Heart left ventricle (tissue), 16 donors: ENCODE data around the gene GHRL. TPM values are rescaled to one million over a fixed set of nuclear protein-coding genes. Genes with fewer than 3 reads are reported as not detected.

Experiments
- ATAC-seq, 4 donors: fragments of 200-7000 bp; cut with Tn5 transposase; one replicate each; pipeline ENCODE4 v1.9.1; 2020 to 2022; ENCODE audit warnings: moderate library complexity in 4 of 4, mild to moderate bottlenecking in 3 of 4, moderate number of reproducible peaks in 1 of 4
- DNase-seq, 5 donors: peaks; one replicate each; pipeline ENCODE4 v3.0.0-alpha.2; 2020
- H3K27ac ChIP-seq, 12 donors: fragments of 200-600 bp; sonication (generic) in 4 of 12; one replicate each; pipeline versions ENCODE4 v1.5.0 to v1.8.0; 2016 to 2022; ENCODE audit warnings: mild to moderate bottlenecking in 2 of 12
- H3K27me3 ChIP-seq, 9 donors: fragments of 200-600 bp; sonication (generic) in 2 of 9; one replicate each; pipeline versions ENCODE4 v1.5.1 to v1.8.0; 2016 to 2022; ENCODE audit warnings: mild to moderate bottlenecking in 3 of 9
- H3K36me3 ChIP-seq, 9 donors: fragments of 200-600 bp; sonication (generic) in 2 of 9; one replicate each; pipeline versions ENCODE4 v1.5.0 to v1.8.0; 2018 to 2022; ENCODE audit warnings: mild to moderate bottlenecking in 2 of 9
- H3K4me1 ChIP-seq, 12 donors: fragments of 200-600 bp; sonication (generic) in 4 of 12; one replicate each; pipeline versions ENCODE4 v1.5.0 to v1.8.0; 2016 to 2022; ENCODE audit warnings: mild to moderate bottlenecking in 3 of 12
- H3K4me3 ChIP-seq, 12 donors: fragments of 200-600 bp; sonication (generic) in 4 of 12; one replicate each; pipeline versions ENCODE4 v1.5.0 to v1.8.0; 2017 to 2022; ENCODE audit warnings: mild to moderate bottlenecking in 9 of 12, moderate library complexity in 4 of 12
- H3K9me3 ChIP-seq, 12 donors: fragments of 200-600 bp; sonication (generic) in 4 of 12; one replicate each; pipeline versions ENCODE4 v1.5.0 to v1.8.0; 2016 to 2022; ENCODE audit warnings: mild to moderate bottlenecking in 1 of 12
- POLR2A ChIP-seq, 2 donors: fragments of 450-650 bp; IDR thresholded peaks; one replicate each; pipeline ENCODE4 v1.6.1; 2017; ENCODE audit warnings: antibody characterized with exemption in 2 of 2, mild to moderate bottlenecking in 2 of 2, moderate library complexity in 2 of 2
- WGBS, 4 donors: extraction: QIAGEN DNeasy Blood & Tissue Kit in 2 of 4; methylation state at CpG; one replicate each; pipeline versions ENCODE4 v1.1.5 to v1.1.7; 2013 to 2018; 5-methylcytosine and 5-hydroxymethylcytosine counted together
- intact Hi-C, 10 donors: fragments of 100-400 bp; cut with DNase I; formaldehyde crosslinking; loops; one replicate each; pipeline versions ENCODE4 v1.11.1 to v1.14.2; 2022
- polyA plus RNA-seq, 2 donors: library from polyadenylated mRNA; stranded (reverse); fragments of 200-250 nt; gene quantifications; one replicate each; pipeline ENCODE4 v1.2.3, GENCODE V29; 2013
- total RNA-seq, 9 donors: library from RNA; depleted of rRNA in 2 of 9; stranded (reverse); fragments of >200 nt in 2 of 9; fragmentation: NEBNext Ultra II Directional in 3 of 9; extraction: Animal tissue kit (Norgen Biotek cat#: 25700) in 3 of 9; gene quantifications; one replicate each; pipeline versions ENCODE4 v1.1.0 to v1.2.4, GENCODE V29; 2016 to 2023
- TF ChIP-seq, protein P1 (sequence below), 12 donors: fragments of 200-600 bp; sonication (generic) in 4 of 12; IDR thresholded peaks; one replicate each; pipeline versions ENCODE4 v1.5.0 to v1.8.0; 2018 to 2022; ENCODE audit warnings: antibody characterized with exemption in 12 of 12, mild to moderate bottlenecking in 5 of 12
- donor health status: ischemic (EF 13 %, LVEDD 7.1; RV severe dilation, severe dysfunction).
- donor health status: healthy with polysubstance abuse.
- donor health status: DM: no; HTN: yes; CAD: no.
- donor health status: DM: no; HTN: no; CAD: no.
- donor health status: ischemic (EF 25% LVEDD 6.9; RV normal size, moderate dysfunction).
- donor health status: ischemic (EF 25% LVEDD 5.7; RV mildly dilated, moderate dysfunction).
- donor health status: healthy.
- donor health status: DM: yes; HTN: yes; CAD: no.
- donor health status: ischemic (EF 35%, LVEDD 5.7; RV mildly dilated, moderate dysfunction).
- donor health status: nonischemic (EF 11% LVEDD 7.7; RV severe dilation, severe dysfunction).
- donor health status: DM: yes; HTN: yes; CAD: no.
- donor health status: PGD.
- donor health status: ischemic (EF 29% LVEDD 5.4; RV normal size, mild dysfunction).
- donor health status: nonischemic (EF 23%, LVEDD 6.1; RV moderate dilation, normal function).

Gene GHRL
- total and polyA plus RNA-seq, 11 donors = 0.18 to 2.1 (median 0.61) TPM; not detected in 6

DNA sequence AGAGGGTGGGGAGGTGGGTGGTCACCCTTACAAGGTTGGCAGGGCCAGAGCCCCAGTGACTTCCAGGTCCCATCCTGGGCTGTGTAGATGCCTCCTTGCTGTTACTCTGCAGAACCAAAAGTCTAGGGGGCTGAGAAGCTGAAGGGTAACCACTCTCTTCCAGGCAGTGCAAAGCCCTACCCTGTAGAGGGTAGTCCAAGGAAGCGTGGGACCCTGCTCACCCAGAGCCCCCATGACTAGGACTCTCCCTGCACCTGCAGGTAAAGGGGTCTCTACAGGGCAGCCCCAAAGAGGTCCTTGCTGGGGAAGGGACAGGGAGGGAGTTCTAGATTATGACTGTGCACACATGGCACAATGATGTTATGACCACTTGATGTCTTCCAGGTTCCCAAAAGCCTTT, 14.2 kb downstream of the GHRL start:
- 97 to 100% (median 100%) methylated on average over 1 of the region's 1 CpG for WGBS, 4 donors
- no peaks in the 10 kb centered on the region for H3K9me3 ChIP-seq
- TF ChIP-seq, protein P1, sequence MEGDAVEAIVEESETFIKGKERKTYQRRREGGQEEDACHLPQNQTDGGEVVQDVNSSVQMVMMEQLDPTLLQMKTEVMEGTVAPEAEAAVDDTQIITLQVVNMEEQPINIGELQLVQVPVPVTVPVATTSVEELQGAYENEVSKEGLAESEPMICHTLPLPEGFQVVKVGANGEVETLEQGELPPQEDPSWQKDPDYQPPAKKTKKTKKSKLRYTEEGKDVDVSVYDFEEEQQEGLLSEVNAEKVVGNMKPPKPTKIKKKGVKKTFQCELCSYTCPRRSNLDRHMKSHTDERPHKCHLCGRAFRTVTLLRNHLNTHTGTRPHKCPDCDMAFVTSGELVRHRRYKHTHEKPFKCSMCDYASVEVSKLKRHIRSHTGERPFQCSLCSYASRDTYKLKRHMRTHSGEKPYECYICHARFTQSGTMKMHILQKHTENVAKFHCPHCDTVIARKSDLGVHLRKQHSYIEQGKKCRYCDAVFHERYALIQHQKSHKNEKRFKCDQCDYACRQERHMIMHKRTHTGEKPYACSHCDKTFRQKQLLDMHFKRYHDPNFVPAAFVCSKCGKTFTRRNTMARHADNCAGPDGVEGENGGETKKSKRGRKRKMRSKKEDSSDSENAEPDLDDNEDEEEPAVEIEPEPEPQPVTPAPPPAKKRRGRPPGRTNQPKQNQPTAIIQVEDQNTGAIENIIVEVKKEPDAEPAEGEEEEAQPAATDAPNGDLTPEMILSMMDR (IDR thresholded peaks at IDR 0.05) = no peak
- TF ChIP-seq POLR2A (IDR thresholded peaks at IDR 0.05) = no peak
- intact Hi-C loops = no loop called here
- no peak overlapping the region for H3K27ac ChIP-seq
- DNase-seq = no peak
- peaks cover 0 to 20% (median 10%) of the 10 kb centered on the region in 12 donors for H3K4me1 ChIP-seq
- H3K4me3 ChIP-seq = no peak overlapping the region
- H3K36me3 ChIP-seq = peaks cover 0 to 87% (median 66%) of the 10 kb centered on the region in 9 donors
- H3K27me3 ChIP-seq = no peaks in the 10 kb centered on the region
- ATAC-seq = peak in 1 of 4 donors; percentile 17

DNA sequence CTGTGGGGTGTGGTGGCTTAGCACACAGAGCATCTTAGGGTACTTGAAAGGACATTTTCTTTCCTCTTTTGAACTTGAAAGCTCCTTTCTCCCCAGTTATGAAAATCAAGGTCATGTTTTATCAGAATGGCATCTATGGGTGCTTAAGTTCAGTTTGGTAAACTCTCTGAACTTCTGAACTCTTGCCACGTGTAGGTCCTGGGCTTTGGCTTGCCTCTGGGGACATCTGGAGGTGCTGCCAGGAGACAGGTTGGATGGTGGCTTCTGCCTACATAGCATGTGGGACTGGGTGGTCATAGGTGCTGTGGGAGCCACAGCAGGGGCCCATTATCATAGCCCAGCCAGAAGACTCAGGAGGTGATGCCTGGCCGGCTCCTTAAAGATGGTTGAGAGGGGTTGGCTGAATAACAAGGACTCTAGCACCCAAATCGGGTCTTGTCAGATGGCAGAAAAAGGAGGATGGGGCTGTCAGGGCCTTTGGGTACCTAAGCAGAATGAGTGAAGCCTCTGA, 15.6 kb downstream of the GHRL start:
- 86 to 89% (median 87%) methylated on average over 3 of the region's 3 CpGs for WGBS, 4 donors
- Histone ChIP-seq H3K27me3 (no peaks in the 10 kb centered on the region), H3K36me3 (peaks cover 0 to 82% (median 68%) of the 10 kb centered on the region in 9 donors), H3K4me1 (peaks cover 0 to 26% (median 16%) of the 10 kb centered on the region in 12 donors), H3K9me3 (no peaks in the 10 kb centered on the region), H3K27ac (no peak overlapping the region), H3K4me3 (no peak overlapping the region)
- TF ChIP-seq POLR2A (IDR thresholded peaks at IDR 0.05) = no peak
- TF ChIP-seq, protein P1 (IDR thresholded peaks at IDR 0.05) = no peak
- DNase-seq (no peak), ATAC-seq (no peak)
- intact Hi-C loops = no loop called here

DNA sequence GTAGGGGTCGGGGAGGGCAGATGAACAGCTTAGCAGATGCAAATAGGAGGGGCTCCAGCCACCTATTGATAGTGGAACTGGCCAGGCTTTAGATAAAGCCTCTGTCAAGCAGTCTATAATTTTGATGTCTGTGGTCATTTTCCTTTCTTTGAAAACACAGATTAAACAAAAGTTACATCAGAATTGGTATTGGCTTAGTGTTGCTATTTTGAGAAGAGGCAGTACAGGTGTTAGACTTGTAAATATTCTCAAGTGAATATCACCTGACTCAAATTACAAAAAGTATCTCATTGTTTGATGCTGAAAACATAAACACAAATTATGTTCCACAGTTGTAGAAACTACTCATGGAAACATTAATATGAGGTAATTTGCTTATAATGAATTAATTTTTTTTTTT, 18.1 kb downstream of the GHRL start:
- Histone ChIP-seq H3K9me3 (no peaks in the 10 kb centered on the region), H3K4me3 (no peak overlapping the region), H3K36me3 (peaks cover 0 to 84% (median 72%) of the 10 kb centered on the region in 9 donors), H3K4me1 (peaks cover 0 to 24% (median 16%) of the 10 kb centered on the region in 12 donors), H3K27me3 (no peaks in the 10 kb centered on the region), H3K27ac (no peak overlapping the region)
- TF ChIP-seq, protein P1 (IDR thresholded peaks at IDR 0.05) = no peak
- no peak for TF ChIP-seq POLR2A (IDR thresholded peaks at IDR 0.05)
- intact Hi-C loops = no loop called here
- DNase-seq (no peak), ATAC-seq (no peak)
- 44 to 61% (median 52%) methylated on average over 1 of the region's 1 CpG for WGBS, 4 donors

DNA sequence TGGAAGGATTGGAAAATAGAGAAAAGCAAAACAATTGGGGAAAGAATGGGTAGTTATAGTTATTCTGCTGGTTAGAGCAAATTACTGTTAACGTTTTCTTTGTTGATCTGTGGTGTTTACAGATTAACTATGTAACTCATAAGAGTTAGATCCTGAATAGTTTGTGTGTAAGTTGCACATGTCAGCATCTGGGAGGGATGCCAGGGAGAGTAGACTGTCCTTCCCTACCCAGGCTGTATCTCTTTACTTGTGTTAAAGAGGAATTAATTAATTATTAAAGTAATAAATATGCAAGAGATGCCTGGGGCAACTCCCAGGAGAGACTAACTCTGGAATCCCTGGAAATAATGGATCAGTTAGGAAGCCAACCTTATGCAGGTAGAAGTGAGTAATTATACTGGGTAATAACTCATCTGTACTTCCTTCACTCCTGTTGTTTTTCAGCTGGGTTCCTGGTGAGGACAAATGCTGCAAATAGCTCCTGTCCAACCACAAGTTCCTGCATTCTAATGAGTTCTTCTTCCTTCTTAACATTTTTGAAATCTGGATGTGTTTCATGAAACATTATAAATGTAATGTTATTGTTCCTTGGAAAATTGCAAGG, 18.9 kb downstream of the GHRL start:
- ATAC-seq = peak in 2 of 4 donors; percentile 33 to 46
- peak overlapping the region in 1 of 12 donors; percentile 27 for H3K27ac ChIP-seq
- H3K4me1 ChIP-seq = peaks cover 0 to 24% (median 16%) of the 10 kb centered on the region in 12 donors
- no peaks in the 10 kb centered on the region for H3K9me3 ChIP-seq
- H3K4me3 ChIP-seq = no peak overlapping the region
- peaks cover 0 to 84% (median 69%) of the 10 kb centered on the region in 9 donors for H3K36me3 ChIP-seq
- no peaks in the 10 kb centered on the region for H3K27me3 ChIP-seq
- 15 to 29% (median 22%) methylated on average over 1 of the region's 1 CpG for WGBS, 4 donors
- DNase-seq = no peak
- intact Hi-C loops = no loop called here
- TF ChIP-seq, protein P1 (IDR thresholded peaks at IDR 0.05) = no peak
- no peak for TF ChIP-seq POLR2A (IDR thresholded peaks at IDR 0.05)
